Activated naive CD4-positive, alpha-beta T cell treated with Interleukin-2 at 50 U/mL for 16 hours (primary cell): ENCODE results near the gene HAL.

Source experiments
- DNase-seq: peaks from one replicate; pipeline ENCODE4 v3.0.0-alpha.2; 2020

The HAL gene

DNA sequence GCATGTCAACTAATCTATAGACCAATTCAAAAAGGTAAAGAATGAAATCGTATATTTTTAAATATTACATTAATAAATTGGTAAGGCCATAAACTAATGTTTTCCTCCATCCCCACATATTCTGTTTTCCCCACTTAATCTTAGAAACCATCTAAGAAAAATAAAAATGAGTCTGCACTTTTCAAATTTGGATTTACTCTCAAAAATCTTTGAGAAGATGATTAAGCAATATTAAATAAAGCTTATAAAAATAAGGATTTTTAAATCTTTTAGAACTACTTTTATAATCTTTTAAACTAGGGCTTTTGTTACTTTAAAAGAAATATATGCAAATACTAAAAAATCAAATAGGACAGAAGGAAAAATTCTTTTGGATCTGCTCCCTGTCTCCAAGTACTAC, 10.6 kb upstream of the HAL start:
- DNase-seq, result no peak

DNA sequence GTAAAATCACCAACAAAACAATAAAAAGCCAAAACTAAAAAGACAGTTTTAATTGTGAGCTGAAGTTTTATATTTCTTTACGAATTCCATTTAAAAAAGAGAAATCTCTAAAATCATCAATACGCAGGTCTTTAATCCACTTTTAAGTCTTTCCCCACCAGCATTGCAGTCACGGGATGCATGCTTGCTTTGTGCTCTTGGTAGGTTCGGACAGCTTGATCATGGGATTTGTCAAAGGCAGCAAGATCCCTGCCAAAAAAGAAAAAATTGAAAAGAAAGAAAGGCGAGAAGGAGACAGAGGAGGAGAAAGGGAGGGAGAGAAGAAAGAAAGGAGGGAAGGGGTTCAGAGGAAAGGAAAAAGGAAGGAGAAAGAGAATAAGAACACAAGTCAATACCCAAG, 4.7 kb upstream of the HAL start:
- no peak for DNase-seq

DNA sequence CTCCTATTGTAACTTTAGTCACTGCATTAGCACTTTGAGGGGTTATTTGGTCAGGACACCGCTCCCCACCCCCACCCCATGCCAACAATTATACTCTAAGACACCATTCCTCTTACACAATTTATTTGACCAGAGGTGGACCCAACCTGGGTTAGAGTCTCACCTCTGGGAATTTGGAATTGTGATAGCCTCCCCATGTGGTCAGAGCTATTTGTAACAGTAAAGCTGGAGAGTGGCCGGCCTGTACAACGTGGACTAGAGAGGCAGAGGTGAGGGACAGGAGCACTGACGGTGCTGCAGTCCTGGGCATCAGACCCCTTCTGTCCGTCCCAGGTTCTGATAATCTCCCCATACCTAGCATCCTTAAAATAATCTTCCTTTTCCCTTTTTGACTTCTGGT, 3.3 kb upstream of the HAL start:
- DNase-seq, result no peak

DNA sequence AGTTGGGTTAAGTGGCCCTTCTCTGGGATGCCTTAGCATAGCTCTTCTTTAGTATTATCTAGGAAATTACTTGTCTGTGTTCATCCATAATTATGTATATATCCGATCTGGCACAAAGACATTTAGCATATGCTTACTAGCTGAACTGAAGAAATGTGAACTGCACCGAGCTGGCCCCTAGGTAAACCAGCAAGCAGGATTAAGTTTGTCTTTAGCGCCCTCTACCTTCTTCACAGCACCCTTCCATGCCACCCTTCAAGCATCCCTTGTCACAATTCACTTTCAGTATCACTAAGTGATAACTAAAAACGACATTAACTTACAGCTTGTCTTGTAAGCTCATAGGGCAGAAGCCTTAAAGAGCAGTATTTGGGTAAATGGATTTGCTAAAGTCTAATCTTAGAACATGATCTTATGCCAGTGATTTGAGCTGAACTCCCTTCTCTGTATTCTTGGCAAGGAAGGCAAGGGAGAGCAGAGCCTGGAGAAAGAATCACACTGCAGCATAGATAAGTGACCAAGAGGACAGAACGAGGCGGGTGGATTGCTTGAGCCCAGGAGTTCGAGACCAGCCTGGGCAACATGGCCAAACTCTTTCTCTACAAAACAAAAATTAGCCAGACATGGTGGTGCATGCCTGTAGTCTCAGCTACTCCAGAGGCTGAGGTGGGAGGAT, 2.6 kb upstream of the HAL start:
- peak; percentile 34 for DNase-seq

DNA sequence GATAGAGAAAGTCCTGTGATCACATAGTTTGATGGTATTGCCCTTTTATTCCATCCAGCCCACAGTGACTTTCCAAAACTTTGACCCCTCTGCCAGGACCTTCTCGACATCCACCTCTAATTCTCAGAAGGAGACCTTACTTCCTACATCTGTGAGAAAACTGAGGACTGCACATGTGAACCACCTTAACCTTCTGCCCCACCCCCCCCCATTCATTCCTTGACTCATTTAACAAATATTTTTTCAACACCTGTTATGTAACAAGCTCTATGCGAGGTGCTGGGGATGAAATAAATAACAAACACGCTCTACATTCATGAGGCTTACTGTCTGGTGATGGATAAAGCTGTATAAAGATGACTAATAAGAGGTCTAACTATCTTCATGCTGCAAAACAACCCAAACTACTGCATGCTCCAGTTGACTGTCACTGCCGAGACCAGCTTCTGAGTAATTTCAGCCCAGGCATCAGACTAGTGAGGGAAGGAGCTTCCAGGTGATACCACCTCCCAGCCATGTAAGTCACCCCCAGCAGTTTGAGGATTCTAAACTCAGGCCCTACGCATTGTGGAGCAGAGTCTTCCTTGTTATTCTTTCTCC, 1.9 kb upstream of the HAL start:
- no peak for DNase-seq

DNA sequence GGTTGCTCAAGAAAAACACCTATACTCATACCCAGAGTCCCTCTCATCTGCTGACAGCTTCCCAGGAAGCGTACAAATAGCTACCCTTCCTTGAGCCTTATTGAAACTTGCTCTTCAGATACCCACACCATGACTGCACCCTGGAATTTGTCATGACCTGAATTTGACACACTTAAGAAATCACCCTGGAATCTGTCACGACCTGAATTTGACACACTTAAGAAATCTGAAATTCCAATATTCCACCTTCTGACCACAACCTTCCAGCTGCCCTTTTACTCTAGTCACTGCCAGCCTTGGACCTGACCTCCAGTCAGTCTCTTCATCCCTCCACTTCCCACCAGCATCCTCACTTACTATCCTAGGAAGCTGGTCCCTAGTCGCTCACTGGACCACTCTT, 1.1 kb upstream of the HAL start:
- DNase-seq, result no peak

DNA sequence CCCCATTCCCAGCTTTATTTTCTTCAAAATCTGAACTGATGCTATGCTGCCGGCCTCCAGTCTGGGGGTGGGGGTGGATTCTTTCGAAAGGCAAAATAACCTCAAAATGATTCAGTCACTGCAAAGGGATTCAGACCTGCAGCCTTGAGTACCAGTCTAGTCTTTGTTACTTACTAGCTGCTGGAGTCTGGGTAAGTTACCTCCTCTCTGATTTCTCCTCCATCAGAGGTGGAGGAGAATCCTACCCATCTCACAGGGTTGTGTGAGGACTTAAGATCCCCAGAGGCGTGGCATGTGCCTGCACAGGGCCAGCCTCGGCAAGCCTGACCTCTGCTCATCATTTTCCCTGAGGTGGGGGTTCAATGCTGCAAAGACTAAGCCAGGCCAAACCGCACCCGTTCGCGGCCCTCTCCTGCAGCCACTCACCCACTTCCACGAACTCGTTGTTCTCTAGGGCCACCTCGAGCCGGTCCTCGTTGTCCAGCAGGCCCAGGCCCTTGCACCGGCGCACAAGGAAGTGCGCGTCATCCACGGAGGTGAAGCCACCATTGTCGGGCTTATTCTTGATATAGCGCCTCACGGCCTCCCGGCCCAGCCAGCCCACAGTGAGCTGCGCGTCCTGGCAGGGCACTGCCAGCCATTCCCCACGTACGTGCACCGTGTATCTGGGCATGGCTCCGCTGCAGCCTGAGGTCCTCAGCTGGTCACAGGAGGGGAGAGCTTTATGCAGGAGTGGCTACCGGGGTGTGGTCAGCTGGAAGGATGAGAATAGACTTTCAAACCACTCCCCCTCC, 709 bp downstream of the HAL start:
- DNase-seq, result no peak

DNA sequence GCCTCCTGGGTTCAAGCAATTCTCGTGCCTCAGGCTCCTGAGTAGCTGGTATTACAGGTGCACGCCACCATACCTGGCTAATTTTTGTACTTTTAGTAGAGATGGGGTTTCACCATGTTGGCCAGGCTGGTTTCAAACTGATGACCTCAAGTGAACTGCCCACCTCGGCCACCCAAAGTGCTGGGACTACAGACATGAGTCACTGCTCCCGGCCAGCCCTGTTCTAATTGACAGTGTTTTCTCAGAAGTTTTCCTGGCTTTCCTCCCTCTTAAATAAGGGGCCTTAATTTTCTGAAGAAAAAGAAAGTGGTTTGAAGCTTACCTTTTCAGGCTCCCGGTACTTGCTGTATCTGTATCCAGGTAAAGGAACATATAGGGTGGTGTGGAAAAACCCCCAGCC, 1.7 kb downstream of the HAL start:
- DNase-seq, result no peak

DNA sequence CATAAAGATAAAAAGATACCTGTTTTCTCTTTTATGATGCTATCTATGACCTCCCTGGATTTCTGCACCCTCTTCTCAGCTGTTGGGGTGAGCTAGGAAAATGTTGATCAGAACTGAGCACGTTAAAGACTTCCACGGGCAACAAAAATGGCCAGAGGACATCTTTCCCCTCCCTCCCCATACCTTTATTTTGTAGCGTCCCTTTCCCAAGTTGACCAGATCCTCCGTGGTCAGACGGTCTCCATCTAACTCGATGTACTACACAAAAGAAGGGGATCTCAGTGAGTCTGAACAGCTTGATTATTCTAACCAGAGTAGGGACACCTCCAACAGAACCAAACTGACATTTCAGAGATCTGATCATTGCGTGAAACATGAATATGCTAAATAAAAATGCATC, 2.2 kb downstream of the HAL start:
- DNase-seq, result no peak

DNA sequence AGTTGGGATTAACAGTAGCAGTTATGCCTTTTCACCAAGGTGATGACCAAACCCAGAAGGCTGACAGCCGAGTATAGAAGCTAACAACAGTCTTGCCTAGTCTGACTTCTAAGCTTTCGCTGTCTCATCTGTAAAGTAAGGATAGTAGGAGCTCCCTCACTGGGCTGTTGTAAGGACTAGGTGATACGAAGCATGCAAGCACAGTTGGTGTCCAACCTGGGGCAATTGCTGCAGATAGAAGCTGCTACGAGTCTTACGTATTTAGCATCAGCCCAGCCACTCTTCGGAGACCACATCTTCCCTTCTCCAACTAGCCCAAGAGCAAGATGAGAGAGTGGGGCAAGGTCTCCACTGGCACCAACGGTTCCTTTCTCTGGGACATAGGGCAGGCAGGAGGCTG, 6.0 kb downstream of the HAL start:
- no peak for DNase-seq

DNA sequence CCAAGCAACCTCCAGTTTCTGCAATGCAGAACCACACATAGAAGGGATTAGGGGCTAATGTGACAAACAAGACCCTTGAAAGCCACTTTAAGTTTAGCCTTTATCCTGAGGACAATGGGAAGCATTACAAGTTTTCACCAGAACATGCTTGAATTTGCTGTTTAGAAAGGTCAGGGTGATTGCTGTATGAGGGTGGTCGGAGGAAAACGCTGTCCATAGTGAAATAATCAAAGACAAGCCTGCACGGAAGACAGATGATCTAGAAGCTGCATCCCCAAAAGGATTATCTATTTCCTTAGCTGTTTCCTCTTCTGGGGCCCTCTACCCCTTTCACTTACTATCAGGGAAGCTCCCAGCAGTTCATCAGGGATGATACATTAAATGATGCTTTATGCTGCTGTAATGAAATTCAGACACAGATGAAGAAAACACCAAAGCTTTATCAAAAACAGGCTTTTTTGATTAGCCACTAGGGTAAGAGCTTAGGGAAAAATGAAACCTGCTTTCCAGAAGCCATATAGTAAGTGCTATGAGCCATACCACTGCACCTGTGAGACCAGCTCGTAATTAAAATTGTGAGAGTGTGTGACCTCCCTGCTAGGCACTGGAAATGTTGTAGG, 6.5 kb downstream of the HAL start:
- DNase-seq, result no peak

DNA sequence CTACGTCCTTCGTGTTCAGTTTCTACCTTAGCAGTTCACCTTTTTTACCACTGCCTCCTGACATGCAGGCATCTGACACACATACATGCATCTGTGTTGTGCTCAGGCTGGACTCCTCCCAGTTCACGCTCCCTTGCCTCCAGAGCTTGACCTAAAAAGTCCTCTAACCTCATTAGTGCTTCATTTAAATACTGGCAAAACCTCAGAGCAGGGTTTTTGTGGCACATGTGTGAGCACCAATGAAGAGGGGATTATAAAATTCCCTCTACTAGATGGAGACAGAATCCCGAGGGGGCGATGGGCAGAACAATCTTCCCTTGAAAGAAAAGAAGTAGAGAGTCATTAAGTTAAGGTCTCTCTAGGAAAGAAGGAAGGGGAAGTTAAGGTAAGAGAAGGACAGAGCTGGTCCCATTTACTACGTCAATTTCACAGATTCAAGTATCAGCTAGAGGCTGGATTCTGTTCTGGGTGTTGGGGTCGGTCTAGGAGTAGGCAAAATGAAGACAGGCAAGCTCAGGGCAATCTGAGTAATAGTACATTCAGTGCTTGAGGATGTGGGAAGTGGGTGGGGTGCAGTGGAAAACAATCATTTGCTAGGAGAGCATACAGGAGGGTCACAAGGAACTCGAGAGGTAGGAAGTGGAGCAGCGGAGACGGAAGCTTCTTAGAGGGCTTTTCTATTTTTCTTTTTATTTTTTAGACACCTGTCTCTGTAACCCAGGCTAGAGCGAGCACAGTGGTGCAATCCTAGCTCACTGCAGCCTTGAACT, 7.5 kb downstream of the HAL start:
- no peak for DNase-seq

DNA sequence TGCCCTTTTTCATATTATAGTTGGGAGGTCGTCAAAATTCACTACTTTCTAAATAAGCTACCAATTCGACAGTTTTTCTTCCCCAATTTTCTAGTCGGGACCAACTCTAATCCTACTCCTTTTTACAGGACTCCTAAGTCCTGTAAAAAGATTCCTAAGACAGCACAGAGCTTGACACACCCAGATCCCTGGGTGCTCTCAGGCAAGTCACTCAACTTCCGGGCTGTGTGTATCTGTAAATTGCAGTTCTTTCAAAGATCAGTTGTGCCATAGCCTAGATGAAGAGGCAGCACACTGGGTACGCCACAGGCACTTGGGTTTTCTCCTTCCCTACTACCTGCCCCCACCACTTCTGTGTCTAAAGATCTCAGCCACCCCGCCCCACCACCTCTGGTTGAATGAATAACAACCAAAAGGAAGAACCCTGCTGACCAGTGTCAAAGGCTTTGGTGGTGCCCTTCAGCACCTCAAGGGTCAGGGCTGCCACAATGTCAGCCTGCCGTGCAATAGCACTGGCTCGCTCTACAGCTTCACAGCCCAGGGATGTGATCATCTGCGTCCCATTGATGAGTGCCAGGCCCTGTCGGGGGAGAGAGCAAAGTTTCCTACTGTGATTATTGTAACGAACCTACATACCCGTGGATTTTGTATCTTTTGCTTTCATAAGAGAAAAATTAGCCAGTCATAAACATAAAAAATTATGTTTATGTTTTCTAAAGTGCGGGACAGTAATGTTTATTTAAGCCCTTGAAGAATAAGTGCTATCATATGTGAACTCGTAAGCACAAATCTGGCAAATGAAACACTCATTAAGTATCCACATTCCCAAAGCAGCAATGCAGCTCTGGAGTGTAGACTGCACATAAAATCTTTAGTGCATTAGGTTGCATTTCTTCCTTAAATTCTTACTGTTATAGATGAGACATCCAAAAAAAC, 9.2 kb downstream of the HAL start:
- no peak for DNase-seq

DNA sequence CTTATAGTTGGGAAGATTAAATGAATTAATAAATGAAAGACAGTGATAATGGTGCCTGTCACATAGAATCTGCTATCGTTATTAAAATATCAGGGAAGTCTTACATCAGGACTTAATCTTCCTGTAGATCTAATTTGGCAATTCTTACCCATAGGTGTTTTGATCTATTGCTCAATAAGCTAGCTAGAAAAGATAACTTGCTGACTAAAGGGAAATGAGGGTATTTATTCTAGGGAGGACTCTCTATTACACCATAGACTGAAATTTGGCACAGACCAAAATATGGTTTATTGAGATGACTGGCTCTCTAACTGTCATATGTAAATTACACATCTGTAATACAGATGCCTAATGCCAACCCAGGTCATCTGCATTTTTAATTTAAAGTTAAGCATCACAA, 11.5 kb downstream of the HAL start:
- DNase-seq, result no peak

DNA sequence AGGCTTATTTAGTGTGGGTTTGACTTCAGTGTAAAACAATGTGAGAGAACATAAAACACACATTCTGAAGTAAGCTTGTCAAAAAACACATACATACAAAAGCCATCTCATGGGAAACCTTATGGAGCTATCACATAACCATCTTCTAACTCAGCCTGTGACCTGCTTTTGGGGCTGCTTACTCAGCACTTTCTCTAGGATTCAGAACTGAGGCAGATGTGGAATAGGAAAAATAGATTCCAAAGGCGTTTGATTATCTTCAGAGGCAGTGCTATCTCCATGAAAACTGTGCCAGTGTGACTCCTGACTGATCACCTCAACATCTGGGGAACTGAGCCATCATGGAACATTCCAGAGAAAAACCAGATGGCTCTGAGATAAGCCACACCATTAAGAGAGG, 13.5 kb downstream of the HAL start:
- DNase-seq, result no peak

DNA sequence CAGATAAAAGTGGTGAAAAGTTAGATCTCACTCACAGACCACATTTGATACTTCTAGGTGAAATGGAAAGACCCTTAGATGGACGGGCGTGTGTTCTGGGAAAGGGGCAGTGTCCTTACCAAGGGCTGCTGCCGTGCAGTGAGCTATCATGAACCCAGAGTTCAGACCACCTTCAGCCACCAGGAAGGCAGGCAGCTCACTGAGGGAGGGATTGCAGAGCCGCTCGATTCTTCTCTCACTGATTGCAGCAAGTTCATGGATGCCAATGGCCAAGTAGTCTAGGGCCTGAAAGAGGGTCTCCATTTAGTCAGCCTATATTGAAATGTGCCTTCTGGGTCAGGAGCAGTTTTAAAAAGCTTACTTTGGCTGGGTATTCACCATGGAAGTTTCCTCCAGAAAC, 15.7 kb downstream of the HAL start:
- no peak for DNase-seq

DNA sequence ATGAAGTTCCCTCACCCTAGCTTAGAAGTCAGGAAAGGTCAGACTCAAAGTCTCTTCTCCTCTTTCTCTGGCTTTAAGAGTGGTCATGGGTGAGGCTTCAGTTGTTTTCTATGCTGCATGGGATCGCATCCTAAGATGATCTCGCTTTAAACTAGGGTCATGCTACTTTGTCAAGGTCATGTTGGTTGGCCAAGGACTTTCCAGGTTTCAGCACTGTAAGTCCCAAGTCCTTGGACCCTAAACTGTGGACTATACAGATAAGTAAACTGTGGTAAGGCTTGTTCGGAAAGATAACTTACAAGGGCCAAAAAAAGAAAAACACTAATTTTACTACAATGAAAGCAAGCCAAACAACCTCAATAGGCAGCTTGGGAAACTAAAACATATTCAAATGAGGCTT, 17.4 kb downstream of the HAL start:
- DNase-seq, result no peak

DNA sequence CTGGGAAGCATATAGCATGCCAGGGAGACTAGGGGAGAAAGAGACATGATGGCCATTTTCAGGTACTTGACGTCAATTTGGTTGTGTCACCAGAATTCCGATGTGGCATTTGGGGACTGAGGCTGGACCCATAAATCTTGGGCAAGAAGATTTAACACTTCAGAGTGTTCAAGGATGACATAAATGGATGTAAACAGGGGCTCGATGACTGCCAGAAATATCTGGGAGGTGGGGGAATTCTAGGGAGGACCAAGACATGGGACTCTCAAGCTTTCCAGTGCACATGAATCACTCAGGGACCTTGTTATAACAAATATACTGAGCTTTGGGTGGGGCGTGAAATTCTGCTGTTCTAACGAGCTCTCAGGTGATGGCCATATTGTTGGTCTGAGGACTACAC, 17.8 kb downstream of the HAL start:
- DNase-seq, result no peak

DNA sequence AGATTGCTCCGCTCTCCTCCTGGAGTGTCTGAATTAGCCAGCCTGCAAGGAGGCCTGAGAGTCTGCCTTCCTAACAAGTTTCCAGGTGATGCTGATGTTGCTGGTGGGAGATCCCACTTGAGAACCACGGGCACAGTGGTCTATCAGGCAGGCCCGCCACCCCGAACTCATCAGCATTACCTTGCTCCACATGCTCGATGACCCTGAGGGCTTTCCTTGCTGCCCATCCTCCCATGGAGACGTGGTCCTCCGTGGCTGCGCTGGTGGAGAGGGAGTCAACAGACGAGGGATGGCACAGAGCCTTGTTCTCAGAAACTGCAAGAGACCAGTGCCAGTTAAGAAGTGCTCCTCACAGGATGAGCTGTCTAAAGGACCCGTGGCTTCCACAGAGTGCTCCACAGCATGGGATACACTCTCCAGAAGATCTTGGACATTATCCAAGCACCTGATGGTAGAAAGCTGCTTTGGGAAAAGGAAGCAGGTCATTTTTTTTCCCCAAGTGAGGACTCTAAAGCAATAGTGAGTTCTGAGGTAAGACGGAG, 18.3 kb downstream of the HAL start:
- DNase-seq, result no peak

DNA sequence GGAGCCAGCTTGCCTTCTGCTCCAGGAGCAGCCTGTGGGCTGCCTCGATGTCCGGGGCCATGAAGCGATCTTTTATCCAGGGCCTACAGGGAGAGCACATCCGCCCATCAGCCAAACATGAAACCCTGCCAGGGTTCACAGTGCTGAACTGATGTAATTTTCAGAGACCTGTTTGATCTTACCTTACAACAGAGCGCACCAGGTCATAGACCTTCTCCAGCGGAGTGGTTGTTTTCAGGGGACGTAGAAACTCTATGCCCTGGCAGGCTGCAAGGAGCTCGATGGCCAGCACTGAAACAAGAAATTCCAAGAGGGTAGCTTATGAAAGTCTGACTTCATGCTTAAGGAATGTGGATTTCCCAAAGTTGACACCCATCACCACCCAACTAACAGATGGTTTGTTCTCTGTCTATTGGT, 19.7 kb downstream of the HAL start:
- no peak for DNase-seq

DNA sequence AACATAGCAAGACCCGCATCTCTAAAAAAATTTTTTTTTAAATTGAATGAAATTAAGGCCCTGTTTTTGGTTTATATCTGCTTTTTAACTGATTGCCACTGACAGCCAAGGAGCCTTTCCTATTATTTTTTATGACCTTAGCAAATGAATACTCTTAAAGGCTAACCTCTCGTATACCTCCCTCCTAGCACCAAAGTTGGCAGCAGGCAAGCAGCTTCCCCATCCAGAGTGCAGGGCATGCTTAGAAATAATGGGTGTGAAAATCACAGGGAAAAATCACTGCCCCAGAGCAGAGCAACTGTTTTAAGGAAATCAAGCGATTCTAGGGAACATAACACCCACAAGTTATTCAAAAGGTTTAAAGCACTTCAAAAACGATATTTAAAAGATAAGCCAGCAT, 20.7 kb downstream of the HAL start:
- no peak for DNase-seq

DNA sequence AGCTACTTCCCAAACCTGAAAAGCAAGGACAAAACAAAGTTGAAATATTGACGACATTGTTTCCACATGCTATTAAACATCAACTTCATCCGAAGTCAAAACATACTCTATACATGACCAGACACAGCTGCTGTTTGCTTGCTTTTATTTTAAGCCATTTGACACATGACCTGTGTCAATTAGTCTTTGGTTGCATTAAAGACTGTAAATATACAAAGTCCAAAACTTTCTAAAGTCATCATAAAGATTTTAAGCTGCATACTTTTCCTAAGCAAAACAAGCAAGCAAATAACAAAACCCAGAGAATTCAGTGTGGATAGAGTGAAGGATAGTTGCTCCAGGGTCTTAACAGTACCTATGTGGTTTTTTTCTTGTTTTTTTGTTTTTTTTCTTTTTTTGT, 21.8 kb downstream of the HAL start:
- no peak for DNase-seq
